ENCODE measurements around the gene UBE4B. TPM values are rescaled to one million over a fixed set of nuclear protein-coding genes. Genes with fewer than 3 reads are reported as not detected.

The UBE4B gene
- total and polyA plus RNA-seq, 10 of the 15 experiments (the other 5 are each of a cell fraction or from before 2014, with no cell fraction given): 2.9 to 32.6 (median 20.7) TPM

- no peaks in the 10 kb centered on the region for H4K20me1 ChIP-seq (ENCODE audit: control insufficient read depth, insufficient read depth)
- H3K4me1 ChIP-seq (ENCODE audit: control insufficient read depth, insufficient read depth, low read length): peaks cover 5% of the 10 kb centered on the region; the same call in 1 of the 2 replicates
- no peak for FAIRE-seq
- no peak overlapping the region for H2AFZ ChIP-seq (ENCODE audit: control insufficient read depth, low read depth, low read length)
- CTCF ChIA-PET: no interaction called here
- no peak overlapping the region for H3K4me3 ChIP-seq
- RAD21 ChIA-PET (ENCODE audit: unreplicated experiment): no interaction called here
- no peaks in the 10 kb centered on the region for H3K27me3 ChIP-seq (replicated peaks in 1 of 2; ENCODE audit: control insufficient read depth in 2 of 2, insufficient read depth in 2 of 2, low read length in 1 of 2)
- TF ChIP-seq NFIC (IDR thresholded peaks at IDR 0.05; ENCODE audit: low read depth, low read length): no peak
- no peak for TF ChIP-seq SIN3A (IDR thresholded peaks at IDR 0.05; ENCODE audit: low read depth, low read length)
- no peak for TF ChIP-seq POU2F2 (IDR thresholded peaks at IDR 0.05; ENCODE audit: borderline replicate concordance, low read depth, low read length)
- TF ChIP-seq, protein P1, sequence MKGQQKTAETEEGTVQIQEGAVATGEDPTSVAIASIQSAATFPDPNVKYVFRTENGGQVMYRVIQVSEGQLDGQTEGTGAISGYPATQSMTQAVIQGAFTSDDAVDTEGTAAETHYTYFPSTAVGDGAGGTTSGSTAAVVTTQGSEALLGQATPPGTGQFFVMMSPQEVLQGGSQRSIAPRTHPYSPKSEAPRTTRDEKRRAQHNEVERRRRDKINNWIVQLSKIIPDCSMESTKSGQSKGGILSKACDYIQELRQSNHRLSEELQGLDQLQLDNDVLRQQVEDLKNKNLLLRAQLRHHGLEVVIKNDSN (IDR thresholded peaks at IDR 0.05; ENCODE audit: borderline replicate concordance, extremely low read length, insufficient read depth, low read depth, low read length): no peak
- TF ChIP-seq SREBF1 (IDR thresholded peaks at IDR 0.05; ENCODE audit: low read length): no peak
- no peak for TF ChIP-seq SMC3 (IDR thresholded peaks at IDR 0.05; ENCODE audit: borderline replicate concordance, low read length)
- H3K36me3 ChIP-seq (ENCODE audit: control insufficient read depth in 2 of 2, insufficient read depth in 2 of 2, low read length in 1 of 2): no peaks in the 10 kb centered on the region
- intact Hi-C loops (cut with micrococcal nuclease; ENCODE audit: unreplicated experiment) (no loop called here), in situ Hi-C loops (cut with MboI) (loop anchor here (5.0 kb wide), 2 partner anchors 70 to 145 kb away; no protein-coding TSS in a partner anchor)
- SMC1A ChIA-PET (ENCODE audit: uncharacterized antibody, unreplicated experiment): no interaction called here
- POLR2A ChIA-PET: no interaction called here
- 83% methylated on average over 7 of the region's 7 CpGs for WGBS (ENCODE audit: insufficient coverage, insufficient replicate concordance, low lambda C conversion rate, missing lambda C conversion rate)
- H3K79me2 ChIP-seq (ENCODE audit: control insufficient read depth, insufficient read depth, low read length): no peaks in the 10 kb centered on the region
- no peak overlapping the region for H3K4me2 ChIP-seq (ENCODE audit: control insufficient read depth, insufficient read depth)
- no peak overlapping the region for H3K9ac ChIP-seq (ENCODE audit: control insufficient read depth, insufficient read depth, low read length)
- ATAC-seq: no peak
- DNase-seq (ENCODE audit: low read depth, low spot score): no peak
- no TSS peak for BruUV-seq (replicated peaks)
- H3K9me3 ChIP-seq (replicated peaks; ENCODE audit: control insufficient read depth, insufficient read depth, low read length): no peaks in the 10 kb centered on the region; the same call in 2 of the 3 replicates
- no peak overlapping the region for H3K27ac ChIP-seq (ENCODE audit: control insufficient read depth, insufficient read depth)
Observed at GRCh38 chr1:10022656-10023055, 10.1 kb upstream of the UBE4B start.

DNA sequence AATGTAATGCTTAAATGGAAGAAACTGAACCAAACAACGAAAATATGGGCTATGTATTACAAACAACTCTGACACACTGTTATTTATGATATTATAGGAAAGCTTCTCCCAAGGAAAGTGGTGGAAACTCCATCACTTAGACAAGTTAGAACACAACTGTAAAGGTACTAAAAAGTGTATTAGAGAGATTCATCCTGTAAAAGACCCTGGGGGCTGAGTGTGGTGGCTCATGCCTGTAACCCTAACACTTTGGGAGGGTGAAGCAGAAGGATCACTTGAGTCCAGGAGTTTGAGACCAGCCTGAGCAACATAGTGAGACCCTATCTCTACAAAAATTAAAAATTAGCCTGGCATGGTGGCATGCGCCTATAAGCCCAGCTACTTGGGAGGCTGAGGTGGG lies 7.4 kb upstream of the UBE4B start:
- in situ Hi-C loops (cut with MboI) (no loop called here), intact Hi-C loops (cut with micrococcal nuclease; ENCODE audit: unreplicated experiment) (no loop called here)
- SMC1A ChIA-PET (ENCODE audit: uncharacterized antibody, unreplicated experiment): no interaction called here
- POLR2A ChIA-PET: interaction anchor here (0.7 kb wide), 1 partner anchor 11 kb away, joined by 5 read pairs; no protein-coding TSS in a partner anchor
- no TSS peak for BruUV-seq (replicated peaks)
- no peaks in the 10 kb centered on the region for H3K27me3 ChIP-seq (replicated peaks in 1 of 2; ENCODE audit: control insufficient read depth in 2 of 2, insufficient read depth in 2 of 2, low read length in 1 of 2)
- no peak overlapping the region for H2AFZ ChIP-seq (ENCODE audit: control insufficient read depth, low read depth, low read length)
- no peaks in the 10 kb centered on the region; the same call in 2 of the 3 replicates for H3K9me3 ChIP-seq (replicated peaks; ENCODE audit: control insufficient read depth, insufficient read depth, low read length)
- H4K20me1 ChIP-seq (ENCODE audit: control insufficient read depth, insufficient read depth): no peaks in the 10 kb centered on the region
- 50% methylated on average over 2 of the region's 2 CpGs for WGBS (ENCODE audit: insufficient coverage, insufficient replicate concordance, low lambda C conversion rate, missing lambda C conversion rate)
- H3K4me1 ChIP-seq (ENCODE audit: control insufficient read depth, insufficient read depth, low read length): peaks cover 5% of the 10 kb centered on the region; the same call in 1 of the 2 replicates
- FAIRE-seq (no peak), ATAC-seq (no peak), DNase-seq (ENCODE audit: low read depth, low spot score) (no peak)
- no peaks in the 10 kb centered on the region for H3K36me3 ChIP-seq (ENCODE audit: control insufficient read depth in 2 of 2, insufficient read depth in 2 of 2, low read length in 1 of 2)
- no peak overlapping the region for H3K9ac ChIP-seq (ENCODE audit: control insufficient read depth, insufficient read depth, low read length)
- H3K4me2 ChIP-seq (ENCODE audit: control insufficient read depth, insufficient read depth): no peak overlapping the region
- H3K27ac ChIP-seq (ENCODE audit: control insufficient read depth, insufficient read depth): no peak overlapping the region
- H3K4me3 ChIP-seq: no peak overlapping the region
- CTCF ChIA-PET: no interaction called here
- H3K79me2 ChIP-seq (ENCODE audit: control insufficient read depth, insufficient read depth, low read length): no peaks in the 10 kb centered on the region
- RAD21 ChIA-PET (ENCODE audit: unreplicated experiment): no interaction called here
- TF ChIP-seq POLR2AphosphoS5 (IDR thresholded peaks at IDR 0.05; ENCODE audit: low read length): no peak
- TF ChIP-seq HDGF (IDR thresholded peaks at IDR 0.05): no peak
- TF ChIP-seq SRF (IDR thresholded peaks at IDR 0.05; ENCODE audit: low read depth in 2 of 2, low read length in 2 of 2): no peak
- no peak for TF ChIP-seq YY1 (IDR thresholded peaks at IDR 0.05; ENCODE audit: low read depth, low read length)
- TF ChIP-seq ZNF274 (IDR thresholded peaks at IDR 0.05; ENCODE audit: insufficient read depth, insufficient read length): no peak
- no peak for TF ChIP-seq EP300 (IDR thresholded peaks at IDR 0.05; ENCODE audit: borderline replicate concordance in 1 of 2, control insufficient read depth in 1 of 2, low read depth in 2 of 2, low read length in 2 of 2)
- no peak for TF ChIP-seq ESRRA (IDR thresholded peaks at IDR 0.05; ENCODE audit: low read length)
- no peak for TF ChIP-seq GABPA (IDR thresholded peaks at IDR 0.05; ENCODE audit: low read depth)
- TF ChIP-seq, protein P2, sequence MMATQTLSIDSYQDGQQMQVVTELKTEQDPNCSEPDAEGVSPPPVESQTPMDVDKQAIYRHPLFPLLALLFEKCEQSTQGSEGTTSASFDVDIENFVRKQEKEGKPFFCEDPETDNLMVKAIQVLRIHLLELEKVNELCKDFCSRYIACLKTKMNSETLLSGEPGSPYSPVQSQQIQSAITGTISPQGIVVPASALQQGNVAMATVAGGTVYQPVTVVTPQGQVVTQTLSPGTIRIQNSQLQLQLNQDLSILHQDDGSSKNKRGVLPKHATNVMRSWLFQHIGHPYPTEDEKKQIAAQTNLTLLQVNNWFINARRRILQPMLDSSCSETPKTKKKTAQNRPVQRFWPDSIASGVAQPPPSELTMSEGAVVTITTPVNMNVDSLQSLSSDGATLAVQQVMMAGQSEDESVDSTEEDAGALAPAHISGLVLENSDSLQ (IDR thresholded peaks at IDR 0.05): no peak
- TF ChIP-seq MLLT1 (IDR thresholded peaks at IDR 0.05): no peak
